ENCODE measurements around the gene NUDT19.
"Not testable (repeated sequence)": the region's sequence is repeated elsewhere in the genome, so short reads cannot be mapped to it uniquely, and the experiment has no call there.

Gene NUDT19

DNA sequence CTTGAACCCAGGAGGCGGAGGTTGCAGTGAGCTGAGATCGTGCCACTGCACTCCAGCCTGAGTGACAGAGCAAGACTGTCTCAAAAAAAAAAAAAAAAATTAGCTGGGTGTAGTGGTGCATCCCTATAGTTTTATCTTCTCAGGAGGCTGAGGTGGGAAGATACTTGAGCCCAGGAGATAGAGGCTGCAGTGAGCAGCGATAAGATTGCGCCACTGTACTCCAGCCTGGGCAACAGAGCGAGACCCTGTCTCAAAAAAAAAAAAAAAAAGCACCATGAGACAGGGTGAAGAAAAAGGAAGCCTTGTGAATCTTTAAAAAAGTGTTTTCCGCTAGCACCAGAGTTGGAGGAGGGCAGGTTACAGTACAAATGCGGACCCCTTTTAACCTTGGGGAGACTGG lies 24.6 kb downstream of the NUDT19 start:
- not testable (repeated sequence) for DNase-seq (ENCODE audit: low read depth)

DNA sequence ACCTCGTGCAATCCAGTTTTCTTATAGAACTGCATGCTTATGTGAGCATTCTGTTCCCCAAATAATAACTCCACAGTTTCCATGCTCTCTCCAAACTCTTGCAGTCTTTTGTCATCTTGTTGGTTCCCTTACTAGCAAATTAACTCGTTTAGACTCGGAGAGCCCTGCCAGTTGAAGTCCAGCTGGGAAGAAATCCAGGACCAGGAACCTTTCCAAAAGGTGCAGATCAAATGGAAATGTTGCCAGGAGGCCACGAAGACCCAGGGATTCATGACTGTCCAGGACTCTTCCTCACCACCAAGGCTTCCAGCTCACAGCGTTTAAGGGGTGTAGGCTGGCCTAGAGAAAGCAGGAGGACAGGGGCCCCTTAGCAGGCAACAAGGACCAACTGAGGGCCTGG lies 25.9 kb downstream of the NUDT19 start:
- no peak for DNase-seq (ENCODE audit: low read depth)

DNA sequence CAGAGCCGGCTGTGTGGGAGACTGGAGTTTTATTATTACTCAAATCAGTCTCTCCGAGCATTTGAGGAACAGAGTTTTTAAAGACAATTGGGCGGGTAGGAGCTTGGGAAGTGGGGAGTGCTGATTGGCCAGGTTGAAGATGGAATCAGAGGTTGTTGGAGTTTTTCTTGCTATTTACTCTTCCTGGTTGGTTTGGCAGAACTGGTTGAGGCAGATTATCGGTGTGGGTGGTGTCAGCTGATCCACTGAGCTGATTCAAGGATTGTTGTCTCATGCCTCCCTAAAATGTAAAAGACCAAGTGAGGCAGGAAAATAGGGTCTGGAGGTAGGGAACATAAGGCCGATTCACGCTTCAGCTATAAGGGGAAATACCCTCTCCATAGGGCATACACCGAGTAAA lies 26.7 kb downstream of the NUDT19 start:
- DNase-seq (ENCODE audit: low read depth): no peak

DNA sequence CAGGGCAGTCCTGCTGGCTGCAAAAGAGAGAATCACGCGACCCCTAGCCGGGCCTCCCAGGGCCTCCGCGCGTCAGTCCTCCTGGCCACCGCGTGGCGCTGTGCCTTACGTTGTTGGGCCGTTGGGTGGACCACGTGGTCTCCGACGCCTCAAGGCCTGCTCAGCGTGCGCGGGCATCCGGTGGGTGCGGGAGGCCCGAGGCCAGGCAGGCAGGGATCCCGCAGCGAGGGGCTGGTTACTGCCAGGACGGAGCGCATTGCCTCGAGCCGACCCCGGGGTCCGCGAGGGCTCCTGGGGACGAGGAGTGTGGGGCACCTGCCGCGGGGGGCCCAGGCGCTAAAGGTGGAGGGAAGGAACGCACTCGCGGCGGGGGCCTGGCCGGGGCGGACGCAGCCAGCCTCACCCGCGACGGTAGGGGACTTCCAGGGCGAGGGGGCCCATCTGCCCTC lies 28.0 kb downstream of the NUDT19 start, which contains the start of gene TDRD12:
Gene TDRD12, plus strand, starts transcription at position 157 of the 449 bp plus-strand sequence. CDS start 306 bp downstream, outside the sequence.
- no peak for DNase-seq (ENCODE audit: low read depth)

DNA sequence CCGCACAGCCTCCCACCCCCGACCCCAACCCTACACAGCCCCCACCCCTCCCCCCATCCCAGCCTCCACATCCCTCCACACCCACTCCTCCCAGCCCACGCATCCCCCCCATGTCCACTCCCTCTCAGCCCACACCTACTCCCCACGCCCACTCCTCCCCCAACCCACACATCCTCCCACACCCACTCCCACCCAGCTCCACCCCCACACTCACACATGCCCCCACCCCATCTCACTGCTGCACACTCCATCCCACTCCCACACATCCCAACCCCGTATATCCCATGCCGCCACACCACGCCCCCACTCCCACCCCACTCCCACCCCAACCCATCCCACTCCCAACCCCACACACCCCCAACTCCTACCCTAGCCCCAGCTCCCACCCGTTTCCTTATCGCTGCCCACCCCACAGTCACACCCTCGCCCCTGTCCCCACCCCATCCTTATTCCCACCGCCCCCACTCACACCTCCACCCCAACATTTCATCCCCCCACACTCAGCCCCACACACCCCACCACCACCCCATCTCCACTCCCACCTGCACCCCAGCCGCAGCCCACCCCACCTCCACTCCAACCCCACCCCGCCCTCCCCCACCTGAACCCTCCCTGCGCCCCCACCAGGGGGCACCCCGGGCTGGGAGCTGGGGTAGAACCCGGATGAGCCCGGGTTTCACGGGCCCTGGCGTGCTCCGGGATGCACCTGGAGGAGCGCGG lies 28.8 kb downstream of the NUDT19 start:
- no peak for DNase-seq (ENCODE audit: low read depth)

DNA sequence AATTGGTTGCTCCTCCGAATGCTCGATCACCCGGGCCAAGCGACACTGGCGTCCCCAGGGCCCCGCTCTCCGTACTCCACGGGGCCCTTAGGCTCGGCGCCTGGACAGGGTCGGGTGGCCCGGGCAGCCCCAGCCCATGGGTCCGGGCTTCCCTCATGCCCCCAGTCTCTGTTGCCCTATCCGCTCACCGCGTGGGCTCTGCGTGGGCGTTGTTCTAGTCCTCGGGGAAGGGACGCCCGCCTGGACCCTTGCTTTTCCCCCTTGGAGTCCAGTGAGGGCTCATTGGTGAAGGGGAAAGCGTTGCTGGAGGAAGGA lies 29.3 kb downstream of the NUDT19 start:
- DNase-seq (ENCODE audit: low read depth): no peak

DNA sequence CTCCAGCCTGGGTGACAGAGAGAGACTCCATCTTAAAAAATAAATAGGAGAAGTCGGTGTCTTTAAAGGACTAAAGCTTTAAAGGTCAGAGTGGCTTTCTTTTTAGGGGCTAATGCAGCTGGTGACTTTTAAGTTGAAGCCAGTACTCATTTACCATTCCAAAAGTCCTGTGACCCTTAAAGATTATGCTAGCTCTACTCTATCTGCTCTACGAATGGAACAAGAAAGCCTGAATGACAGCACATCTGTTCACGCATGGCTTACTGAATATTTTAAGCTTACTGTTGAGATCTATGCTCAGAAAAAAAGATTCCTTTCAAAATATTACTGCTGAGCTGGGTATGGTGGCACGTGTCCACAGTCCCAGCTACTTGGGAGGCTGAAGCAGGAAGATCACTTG lies 44.3 kb downstream of the NUDT19 start:
- DNase-seq (ENCODE audit: low read depth): no peak

DNA sequence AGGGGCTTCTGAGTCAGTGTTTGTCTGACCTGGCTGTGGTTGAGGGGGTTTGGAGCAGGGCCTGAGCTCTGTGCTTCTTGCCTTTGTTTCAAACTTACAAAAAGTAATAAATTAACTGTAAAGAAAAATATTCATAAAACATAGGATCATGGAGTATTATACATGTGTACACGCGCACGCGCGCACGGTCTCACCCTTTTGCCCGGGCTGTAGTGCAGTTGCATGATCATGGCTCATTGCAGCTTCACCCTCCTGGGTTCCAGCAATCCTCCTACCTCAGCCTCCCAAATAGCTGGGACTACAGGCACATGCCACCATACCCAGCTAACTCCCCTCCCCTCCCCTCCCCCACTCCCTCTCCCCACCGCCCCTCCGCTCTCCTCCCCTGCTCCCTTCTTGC lies 51.4 kb downstream of the NUDT19 start:
- no peak for DNase-seq (ENCODE audit: low read depth)

DNA sequence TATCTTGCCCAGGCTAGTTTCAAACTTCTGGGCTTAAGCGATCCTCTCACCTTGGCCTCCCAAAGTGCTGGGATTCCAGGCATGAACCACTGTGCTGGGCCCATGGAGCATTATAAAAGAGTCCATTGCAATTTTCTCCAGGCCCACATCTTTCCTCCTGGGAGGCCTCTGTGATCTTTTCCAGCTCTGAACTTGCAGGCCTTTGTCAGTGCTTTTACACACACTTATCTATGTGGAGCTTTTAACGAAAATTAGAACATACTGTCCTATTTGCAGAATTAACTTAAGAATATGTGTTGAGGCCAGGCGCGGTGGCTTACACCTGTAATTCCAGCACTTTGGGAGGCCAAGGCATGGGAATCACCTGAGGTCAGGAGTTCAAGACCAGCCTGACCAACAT lies 51.8 kb downstream of the NUDT19 start:
- no peak for DNase-seq (ENCODE audit: low read depth)

DNA sequence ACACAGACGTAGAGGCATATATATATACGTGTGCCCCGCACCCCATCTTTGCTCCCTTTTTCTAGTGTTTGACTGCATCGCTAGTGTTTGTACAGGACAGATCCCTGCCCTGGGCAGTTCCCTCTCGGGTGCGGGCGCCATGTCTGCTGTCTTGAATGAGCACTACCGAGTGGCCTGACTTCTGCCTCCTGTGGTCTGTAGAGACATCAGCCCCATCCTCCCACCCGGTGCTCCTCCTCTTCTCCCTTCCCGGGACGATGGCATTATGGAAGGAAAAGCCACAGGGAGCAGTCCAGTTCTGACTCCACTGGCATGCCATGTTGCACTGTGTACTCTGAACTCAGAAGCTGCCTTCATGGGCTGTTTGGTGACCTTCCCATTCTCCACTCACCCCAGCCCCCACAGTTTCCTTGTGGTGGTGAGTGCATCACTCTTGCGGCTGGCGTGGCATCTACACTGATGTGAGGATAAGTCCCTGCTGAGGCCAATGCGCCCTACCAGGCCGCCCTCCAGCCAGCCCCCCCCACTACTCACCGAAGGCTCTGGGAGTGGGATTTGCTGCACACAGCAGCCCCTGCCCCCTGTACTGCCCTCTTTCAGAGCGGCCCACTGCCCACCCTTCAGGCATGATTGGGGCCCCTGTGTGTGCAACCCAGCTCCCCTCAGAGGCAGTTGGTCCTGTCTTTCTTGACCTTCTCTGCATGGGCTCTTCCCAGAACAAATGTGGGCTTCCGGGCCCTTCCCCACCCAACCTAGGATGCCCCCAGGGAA lies 53.1 kb downstream of the NUDT19 start:
- DNase-seq (ENCODE audit: low read depth): no peak

DNA sequence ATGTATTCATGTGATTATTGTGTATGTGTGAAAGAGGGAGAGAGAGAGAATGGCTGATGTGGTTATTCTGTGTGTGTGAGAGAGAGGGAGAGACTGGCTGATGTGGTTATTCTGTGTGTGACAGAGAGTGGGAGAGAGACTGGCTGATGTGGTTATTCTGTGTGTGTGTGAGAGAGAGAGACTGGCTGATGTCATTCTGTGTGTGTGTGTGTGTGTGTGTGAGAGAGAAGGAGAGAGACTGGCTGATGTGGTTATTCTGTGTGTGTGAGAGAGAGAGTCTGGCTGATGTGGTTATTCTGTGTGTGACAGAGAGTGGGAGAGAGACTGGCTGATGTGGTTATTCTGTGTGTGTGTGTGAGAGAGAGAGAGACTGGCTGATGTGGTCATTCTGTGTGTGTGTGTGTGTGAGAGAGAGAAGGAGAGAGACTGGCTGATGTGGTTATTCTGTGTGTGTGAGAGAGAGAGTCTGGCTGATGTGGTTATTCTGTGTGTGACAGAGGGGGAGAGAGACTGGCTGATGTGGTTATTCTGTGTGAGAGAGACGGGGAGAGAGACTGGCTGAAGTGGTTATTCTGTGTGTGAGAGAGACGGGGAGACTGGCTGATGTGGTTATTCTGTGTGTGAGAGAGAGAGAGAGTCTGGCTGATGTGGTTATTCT lies 54.1 kb downstream of the NUDT19 start:
- DNase-seq (ENCODE audit: low read depth): not testable (repeated sequence)

DNA sequence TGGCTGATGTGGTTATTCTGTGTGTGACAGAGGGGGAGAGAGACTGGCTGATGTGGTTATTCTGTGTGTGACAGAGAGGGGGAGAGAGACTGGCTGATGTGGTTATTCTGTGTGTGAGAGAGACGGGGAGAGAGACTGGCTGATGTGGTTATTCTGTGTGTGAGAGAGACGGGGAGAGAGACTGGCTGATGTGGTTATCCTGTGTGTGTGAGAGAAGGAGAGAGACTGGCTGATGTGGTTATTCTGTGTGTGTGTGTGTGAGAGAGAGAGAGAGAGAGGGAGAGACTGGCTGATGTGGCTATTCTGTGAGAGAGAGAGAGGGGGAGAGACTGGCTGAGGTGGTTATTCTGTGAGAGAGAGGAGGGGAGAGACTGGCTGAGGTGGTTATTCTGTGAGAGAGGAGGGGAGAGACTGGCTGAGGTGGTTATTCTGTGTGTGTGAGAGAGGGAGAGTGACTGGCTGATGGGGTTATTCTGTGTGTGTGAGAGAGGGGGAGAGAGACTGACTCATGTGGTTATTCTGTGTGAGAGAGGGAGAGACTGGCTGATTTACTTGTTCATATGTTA lies 55.1 kb downstream of the NUDT19 start:
- not testable (repeated sequence) for DNase-seq (ENCODE audit: low read depth)

DNA sequence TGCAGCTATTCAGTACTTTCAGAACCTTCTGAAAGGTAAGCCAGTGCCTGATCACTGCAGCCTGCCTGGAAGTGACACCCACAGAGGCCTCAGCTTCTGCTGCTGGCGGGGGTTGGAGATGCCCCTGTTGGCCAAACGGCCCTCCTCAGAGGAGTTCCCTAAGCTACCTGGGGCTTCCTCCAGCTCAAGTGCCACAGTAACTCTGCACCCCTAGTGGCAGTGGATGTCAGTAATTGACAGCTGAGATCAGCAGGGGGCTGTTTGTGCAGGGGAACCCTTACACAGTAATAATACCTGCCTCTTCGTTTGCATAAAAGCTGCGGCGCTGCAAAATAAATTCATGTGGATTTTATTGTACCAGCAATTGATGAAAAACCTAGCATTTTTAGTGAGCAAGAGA lies 56.9 kb downstream of the NUDT19 start:
- DNase-seq (ENCODE audit: low read depth): no peak

DNA sequence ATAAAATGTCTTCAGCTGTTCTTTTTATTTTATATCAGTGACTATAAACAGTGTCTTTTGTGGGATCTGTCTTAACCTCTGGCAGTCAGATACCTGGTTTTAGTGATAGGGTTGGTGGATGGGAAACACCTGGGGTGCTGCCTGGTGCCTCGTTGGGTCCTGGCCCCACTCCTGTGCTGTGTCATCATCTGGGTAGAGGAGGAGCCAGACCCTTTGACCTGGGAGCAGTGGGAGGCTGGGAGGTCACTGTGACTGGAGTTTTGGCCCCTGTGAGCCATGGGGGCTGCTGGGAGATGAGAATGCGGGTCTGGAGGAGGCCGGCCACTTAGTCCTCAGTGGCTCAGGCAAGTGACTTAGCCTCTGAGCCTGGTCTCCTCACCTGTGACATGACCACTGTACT lies 57.3 kb downstream of the NUDT19 start:
- no peak for DNase-seq (ENCODE audit: low read depth)

DNA sequence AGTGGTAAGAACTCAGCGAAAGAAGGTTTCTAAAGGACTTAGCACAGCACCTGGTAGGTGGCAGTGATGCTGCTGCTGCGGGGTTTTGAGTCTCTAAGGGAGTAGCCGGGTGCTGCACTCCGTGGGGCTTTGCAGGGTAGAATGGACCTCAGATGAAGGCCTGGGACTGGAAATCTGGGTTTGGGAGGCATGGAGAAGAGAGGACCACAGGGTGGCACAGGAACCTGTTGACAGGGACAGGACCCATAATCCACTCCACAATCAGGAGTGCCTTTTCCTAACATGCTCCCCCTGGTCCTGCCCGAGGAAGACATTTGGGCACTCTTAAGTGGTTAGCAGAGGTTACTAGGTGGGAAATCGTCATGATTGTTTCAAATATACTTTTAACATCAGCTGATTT lies 57.7 kb downstream of the NUDT19 start:
- no peak for DNase-seq (ENCODE audit: low read depth)

DNA sequence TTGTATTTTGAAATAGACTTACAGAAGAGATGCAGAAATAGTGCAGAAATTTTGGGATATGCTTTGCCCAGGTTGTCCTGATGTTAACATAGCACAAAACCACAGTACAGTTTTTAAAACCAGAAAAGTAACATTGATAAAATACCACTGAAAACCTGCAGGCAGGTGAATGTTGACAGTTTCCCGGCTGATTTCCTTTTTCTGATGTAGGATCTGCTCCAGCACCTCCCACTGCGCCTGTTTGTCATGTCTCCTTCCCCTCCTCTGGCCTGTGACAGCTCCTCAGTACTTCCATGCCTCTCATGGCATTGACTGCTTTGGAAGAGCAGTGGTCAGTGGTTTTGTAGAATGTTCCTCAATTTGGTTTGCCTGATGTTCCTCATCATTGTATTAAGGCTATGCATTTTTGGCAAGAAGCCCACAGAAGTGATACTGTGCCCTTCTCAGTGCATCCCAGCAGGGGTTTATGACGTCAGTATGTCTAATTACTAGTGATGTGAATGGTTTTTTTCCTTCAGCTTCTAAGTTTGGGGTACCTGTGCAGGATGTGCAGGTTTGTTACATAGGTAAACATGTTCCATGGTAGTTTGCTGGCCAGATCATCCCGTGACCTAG lies 58.9 kb downstream of the NUDT19 start:
- no peak for DNase-seq (ENCODE audit: low read depth)

DNA sequence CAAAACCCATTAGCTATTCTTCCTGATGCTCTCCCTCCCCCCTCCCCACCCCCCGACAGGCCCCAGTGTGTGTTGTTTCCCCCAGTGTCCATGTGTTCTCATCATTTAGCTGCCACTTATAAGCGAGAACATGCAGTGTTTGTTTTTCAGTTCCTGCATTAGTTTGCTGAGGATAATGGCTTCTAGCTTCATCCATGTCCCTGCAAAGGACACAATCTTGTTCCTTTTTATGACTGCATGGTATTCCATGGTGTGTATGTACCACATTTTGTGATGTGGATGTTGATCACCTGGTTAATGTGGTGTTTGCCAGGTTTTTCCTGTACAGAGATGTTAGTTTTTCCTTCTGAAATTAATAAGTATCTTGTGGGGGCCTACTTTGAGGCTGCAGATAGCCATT lies 59.4 kb downstream of the NUDT19 start:
- no peak for DNase-seq (ENCODE audit: low read depth)

DNA sequence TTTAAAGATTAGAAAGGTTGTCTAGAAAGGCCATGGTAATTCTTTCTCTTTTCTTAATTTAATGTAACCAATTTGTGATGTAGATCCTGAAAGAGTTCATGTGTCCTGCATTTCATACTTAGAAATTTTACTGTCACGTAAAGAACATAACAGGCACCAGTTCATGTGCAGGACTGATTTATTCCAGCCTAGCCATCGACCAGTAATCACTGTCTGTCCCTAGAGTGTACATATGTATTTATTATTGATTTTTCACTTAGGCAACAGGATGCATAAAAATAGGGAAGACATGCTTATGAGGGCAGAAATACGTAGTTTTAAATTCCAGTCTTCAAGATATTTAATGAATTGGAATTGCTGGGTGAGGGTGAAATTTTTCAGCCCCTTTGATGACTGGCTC lies 65.6 kb downstream of the NUDT19 start:
- DNase-seq (ENCODE audit: low read depth): no peak
